PC-3 (cell line): ENCODE results near the gene BRF1. TPM values are rescaled to one million over a fixed set of nuclear protein-coding genes. Genes with fewer than 3 reads are reported as not detected.

Source experiments
- ATAC-seq: fragments of 200-7000 bp; cut with Tn5 transposase; 2 replicates; pipeline ENCODE4 v1.9.1; 2020; ENCODE audit warnings: mild to moderate bottlenecking, moderate library complexity
- BruUV-seq: library from RNA; stranded (reverse); fragments of 400-500 nt; replicated peaks from 2 replicates; lab custom pipeline; 2021; lab: Mats Ljungman, UMichigan
- CTCF ChIA-PET: fragments of 300-600 bp; sonication (Branson Sonifier 250); formaldehyde crosslinking; loops from one replicate; lab custom pipeline; 2022; ENCODE audit warnings: antibody characterized with exemption; lab: Charles Lee
- POLR2A ChIA-PET: fragments of 300-600 bp; sonication (Branson Sonifier 250); formaldehyde crosslinking; loops from one replicate; lab custom pipeline; 2022; ENCODE audit warnings: antibody characterized with exemption; ENCODE audit not compliant: unreplicated experiment; lab: Charles Lee
- DNase-seq: peaks from one replicate; pipeline ENCODE4 v3.0.0-alpha.2; 2015
- H2AFZ ChIP-seq: fragments of 300-600 bp; sonication (generic); 2 replicates; pipeline ENCODE4 v1.6.0; 2016; ENCODE audit warnings: antibody characterized with exemption, low read length
- H3F3A ChIP-seq: fragments of 300-600 bp; sonication (generic); one replicate; pipeline ENCODE4 v1.6.0; 2017; ENCODE audit warnings: antibody characterized with exemption, low read length, control low read depth, mild to moderate bottlenecking; ENCODE audit not compliant: unreplicated experiment
- H3K27ac ChIP-seq: fragments of 300-600 bp; sonication (generic); 2 replicates; pipeline ENCODE4 v1.5.1; 2016; ENCODE audit warnings: mild to moderate bottlenecking, low read length
- H3K27me3 ChIP-seq: fragments of 300-600 bp; sonication (generic); 2 replicates; pipeline ENCODE4 v1.6.1; 2016; ENCODE audit warnings: low read length, mixed read lengths
- H3K36me3 ChIP-seq: fragments of 300-600 bp; sonication (generic); 2 replicates; pipeline ENCODE4 v1.6.1; 2016; ENCODE audit warnings: low read depth, mixed run types, low read length, mixed read lengths
- H3K4me1 ChIP-seq: fragments of 300-600 bp; sonication (generic); 2 replicates; pipeline ENCODE4 v1.5.1; 2016; ENCODE audit warnings: low read length; ENCODE audit not compliant: insufficient read depth
- H3K4me2 ChIP-seq: fragments of 300-600 bp; sonication (generic); 2 replicates; pipeline ENCODE4 v1.6.0; 2016; ENCODE audit warnings: low read length
- H3K4me3 ChIP-seq: fragments of 300-600 bp; sonication (generic); 2 replicates; pipeline ENCODE4 v1.5.1; 2016; ENCODE audit warnings: mild to moderate bottlenecking, low read length, mixed read lengths
- H3K79me2 ChIP-seq: fragments of 300-600 bp; sonication (generic); 2 replicates; pipeline ENCODE4 v1.6.1; 2017; ENCODE audit warnings: low read length, mixed read lengths
- H3K9ac ChIP-seq: fragments of 300-600 bp; sonication (generic); 2 replicates; pipeline ENCODE4 v1.6.0; 2016; ENCODE audit warnings: mild to moderate bottlenecking, low read length
- H3K9me2 ChIP-seq: fragments of 300-600 bp; sonication (generic); replicated peaks from 2 replicates; pipeline ENCODE4 v1.6.1; 2016; ENCODE audit warnings: mixed run types, low read length, mixed read lengths
- H3K9me3 ChIP-seq: fragments of 300-600 bp; sonication (generic); 2 replicates; pipeline ENCODE4 v1.6.1; 2016; ENCODE audit warnings: low read length, mixed read lengths
- H4K20me1 ChIP-seq: fragments of 300-600 bp; sonication (generic); 2 replicates; pipeline ENCODE4 v1.6.1; 2016; ENCODE audit warnings: low read length, mixed read lengths
- CTCF ChIP-seq: fragments of 300-600 bp; sonication (generic); conservative IDR thresholded peaks from 2 replicates; pipeline ENCODE4 v1.5.1; 2017; ENCODE audit warnings: antibody characterized with exemption, low read depth, mild to moderate bottlenecking, low read length
- EZH2 ChIP-seq: fragments of 300-600 bp; sonication (generic); IDR thresholded peaks from one replicate; pipeline ENCODE4 v1.6.1; 2017; ENCODE audit warnings: antibody characterized with exemption, mild to moderate bottlenecking, low read length; ENCODE audit not compliant: unreplicated experiment
- EZH2phosphoT487 ChIP-seq: fragments of 300-600 bp; sonication (generic); IDR thresholded peaks from 2 replicates; pipeline ENCODE4 v1.6.1; 2018; ENCODE audit warnings: mild to moderate bottlenecking, antibody characterized with exemption, low read length, borderline replicate concordance
- intact Hi-C: fragments of 100-400 bp; cut with micrococcal nuclease; formaldehyde crosslinking; loops from 2 replicates; pipeline ENCODE4 v1.9.0; 2023
- total RNA-seq: library from RNA; depleted of rRNA; stranded (reverse); fragments of >200 nt; gene quantifications from 2 replicates; pipeline ENCODE4 v1.2.3, GENCODE V29; 2014

The BRF1 gene
- total RNA-seq, 1 experiment from 2014 or later: 55.8 TPM

GRCh38 chr14:105340821-105341733, 40.3 kb upstream of the BRF1 start:
- H3K27ac ChIP-seq: no peak overlapping the region
- H3K4me1 ChIP-seq: no peaks in the 10 kb centered on the region
- POLR2A ChIA-PET: no interaction called here
- CTCF ChIA-PET: interaction anchor here (0.6 kb wide), 1 partner anchor 11 kb away, joined by 3 read pairs; no protein-coding TSS in a partner anchor
- H4K20me1 ChIP-seq: no peaks in the 10 kb centered on the region
- H3F3A ChIP-seq: no peaks in the 10 kb centered on the region
- no peak overlapping the region for H2AFZ ChIP-seq
- no TSS peak for BruUV-seq
- no peaks in the 10 kb centered on the region for H3K36me3 ChIP-seq
- ATAC-seq (no peak), DNase-seq (no peak)
- no peaks in the 10 kb centered on the region for H3K27me3 ChIP-seq
- intact Hi-C loops: no loop called here
- H3K79me2 ChIP-seq: 0 out of 2 replicates have a peak, but pooled peaks cover 14% of the 10 kb centered on the region
- no peak overlapping the region for H3K9ac ChIP-seq
- H3K9me3 ChIP-seq: no peaks in the 10 kb centered on the region
- no peak for TF ChIP-seq EZH2
- TF ChIP-seq CTCF: no peak
- no peak overlapping the region for H3K4me2 ChIP-seq
- H3K4me3 ChIP-seq: no peak overlapping the region
- H3K9me2 ChIP-seq: no peaks in the 10 kb centered on the region

- no peak for ATAC-seq
- no peak for DNase-seq
- CTCF ChIA-PET: no interaction called here
- H4K20me1 ChIP-seq: no peaks in the 10 kb centered on the region
- H3K4me1 ChIP-seq: no peaks in the 10 kb centered on the region
- H3K27me3 ChIP-seq: no peaks in the 10 kb centered on the region
- POLR2A ChIA-PET: no interaction called here
- no peaks in the 10 kb centered on the region for H3K36me3 ChIP-seq
- no peaks in the 10 kb centered on the region for H3K9me2 ChIP-seq
- no peak overlapping the region for H3K9ac ChIP-seq
- peaks cover 16% of the 10 kb centered on the region; the same call in 1 of the 2 replicates for H3K79me2 ChIP-seq
- TF ChIP-seq EZH2 (no peak), CTCF (no peak), EZH2phosphoT487 (no peak)
- H2AFZ ChIP-seq: no peak overlapping the region
- no peaks in the 10 kb centered on the region for H3K9me3 ChIP-seq
- H3K4me3 ChIP-seq: no peak overlapping the region
- H3K27ac ChIP-seq: no peak overlapping the region
- BruUV-seq: no TSS peak
- intact Hi-C loops: no loop called here
- H3K4me2 ChIP-seq: no peak overlapping the region
- H3F3A ChIP-seq: no peaks in the 10 kb centered on the region
These were observed 37.4 kb upstream of the BRF1 start for GRCh38 chr14:105337966-105338741.
